K562 (cell line): Measurements from ENCODE around the gene IGSF9. TPM values are rescaled to one million over a fixed set of nuclear protein-coding genes. Genes with fewer than 3 reads are reported as not detected.

ENCODE experiments used
- ATF3 ChIP-seq, 2 experiments: fragments of 450-650 bp in 1 of 2; sonication (generic) in 1 of 2; formaldehyde crosslinking in 1 of 2; IDR thresholded peaks in 1 of 2; conservative IDR thresholded peaks in 1 of 2; 2 replicates each; pipeline versions ENCODE4 v1.6.1 to v1.8.1; 2016 to 2023; ENCODE audit warnings: mild to moderate bottlenecking in 2 of 2, moderate library complexity in 2 of 2, inconsistent platforms in 1 of 2, missing genetic modification reagents in 1 of 2
- BCLAF1 ChIP-seq, 2 experiments: fragments of 450-650 bp in 1 of 2; IDR thresholded peaks; 2 replicates each; pipeline ENCODE4 v1.6.1; 2011 to 2017; ENCODE audit warnings: low read depth in 2 of 2, antibody characterized with exemption in 1 of 2, borderline replicate concordance in 1 of 2, low read length in 1 of 2, mild to moderate bottlenecking in 1 of 2, mixed read lengths in 1 of 2; ENCODE audit not compliant: control insufficient read depth in 1 of 2
- CBX5 ChIP-seq: IDR thresholded peaks from 2 replicates; pipeline ENCODE4 v1.6.1; 2014; ENCODE audit warnings: low read depth, borderline replicate concordance
- CCNT2 ChIP-seq: IDR thresholded peaks from 2 replicates; pipeline ENCODE4 v1.6.1; 2011; ENCODE audit warnings: borderline replicate concordance, low read depth, mild to moderate bottlenecking, moderate library complexity, mixed read lengths, low read length; ENCODE audit not compliant: insufficient read length; ENCODE audit errors: extremely low read depth
- ELF2 ChIP-seq: fragments of 250-450 bp; sonication (Bioruptor Pico); IDR thresholded peaks from 2 replicates; pipeline ENCODE4 v1.5.0; 2021; ENCODE audit warnings: mild to moderate bottlenecking
- FOS ChIP-seq: IDR thresholded peaks from 3 replicates; pipeline ENCODE4 v1.6.1; 2011; ENCODE audit not compliant: insufficient read length; ENCODE audit errors: extremely low read depth
- GATAD2B ChIP-seq: fragments of 450-650 bp; IDR thresholded peaks from 2 replicates; pipeline ENCODE4 v1.6.1; 2017; ENCODE audit warnings: mild to moderate bottlenecking, borderline replicate concordance
- KLF10 ChIP-seq: fragments of 250-450 bp; sonication (Bioruptor Pico); IDR thresholded peaks from 2 replicates; pipeline ENCODE4 v1.6.1; 2021; ENCODE audit warnings: matching md5 sums
- MAX ChIP-seq: sonication (generic); formaldehyde crosslinking; IDR thresholded peaks from 2 replicates; pipeline ENCODE4 v1.9.0; 2022; ENCODE audit warnings: mild to moderate bottlenecking, missing genetic modification reagents
- MAZ ChIP-seq, 2 experiments: fragments of 450-650 bp in 1 of 2; sonication (generic) in 1 of 2; formaldehyde crosslinking; IDR thresholded peaks in 1 of 2; conservative IDR thresholded peaks in 1 of 2; 2 replicates each; pipeline versions ENCODE4 v1.4.0 to v1.5.0; 2020; ENCODE audit warnings: mild to moderate bottlenecking in 1 of 2, missing genetic modification reagents in 1 of 2
- NFE2 ChIP-seq: IDR thresholded peaks from 2 replicates; pipeline ENCODE4 v1.6.1; 2014; ENCODE audit warnings: antibody characterized with exemption, low read depth
- NR2C2 ChIP-seq, 2 experiments: fragments of 200-800 bp in 1 of 2; sonication (Bioruptor generic) in 1 of 2; sonication (generic) in 1 of 2; formaldehyde crosslinking in 1 of 2; IDR thresholded peaks; 2 replicates each; pipeline versions ENCODE4 v1.6.1 to v1.8.0; 2016 to 2022; ENCODE audit warnings: mild to moderate bottlenecking in 1 of 2, missing compliant biosample characterization in 1 of 2, missing genetic modification characterization in 1 of 2, missing genetic modification reagents in 1 of 2
- RUNX1 ChIP-seq: sonication (generic); IDR thresholded peaks from 2 replicates; pipeline ENCODE4 v1.6.1; 2016; ENCODE audit warnings: antibody characterized with exemption, low read depth
- TAF7 ChIP-seq: fragments of 450-650 bp; IDR thresholded peaks from 2 replicates; pipeline ENCODE4 v1.6.1; 2016; ENCODE audit warnings: missing genetic modification characterization, missing compliant biosample characterization
- XRCC4 ChIP-seq: IDR thresholded peaks from one replicate; pipeline ENCODE4 v1.6.1; 2011; ENCODE audit not compliant: insufficient read depth, insufficient read length; ENCODE audit errors: extremely low read depth
- ZNF512 ChIP-seq: IDR thresholded peaks from 2 replicates; pipeline ENCODE4 v1.6.1; 2016; ENCODE audit warnings: missing genetic modification characterization, missing compliant biosample characterization
- ZNF695 ChIP-seq: fragments of 450-650 bp; formaldehyde crosslinking; IDR thresholded peaks from 2 replicates; pipeline ENCODE4 v1.4.0; 2020; ENCODE audit warnings: mild to moderate bottlenecking, moderate library complexity
- ZNF740 ChIP-seq, 3 experiments: fragments of 200-800 bp in 1 of 3; sonication (Bioruptor generic) in 1 of 3; sonication (generic) in 1 of 3; formaldehyde crosslinking in 1 of 3; IDR thresholded peaks; 2 replicates each; pipeline versions ENCODE4 v1.6.1 to v1.8.0; 2016 to 2022; ENCODE audit warnings: mild to moderate bottlenecking in 2 of 3, missing compliant biosample characterization in 2 of 3, missing genetic modification characterization in 2 of 3, missing genetic modification reagents in 1 of 3
- polyA plus RNA-seq, 8 experiments: library from polyadenylated mRNA; depleted of rRNA in 4 of 8; stranded (reverse) in 5 of 8; unstranded in 3 of 8; fragments of >200 nt; fragmentation: Nextera tagmentation in 2 of 8; fragmentation: Illumina TruSeq in 1 of 8; extraction: Ambion mirVana in 2 of 8; extraction: Trizol in 1 of 8; gene quantifications; 2 replicates each; pipeline versions ENCODE4 v1.2.1 to v1.2.3, GENCODE V29; 2011 to 2014; ENCODE audit warnings: inconsistent platforms in 1 of 8, missing spikeins in 1 of 8
- total RNA-seq, 7 experiments: library from RNA; depleted of rRNA in 6 of 7; stranded (reverse); fragments of >200 nt in 6 of 7; fragmentation: Illumina TruSeq in 2 of 7; extraction: Trizol in 2 of 7; gene quantifications; 2 replicates each; pipeline versions ENCODE4 v1.2.1 to v1.2.3, GENCODE V29; 2011 to 2021; ENCODE audit warnings: low replicate concordance in 1 of 7

IGSF9 gene
- total and polyA plus RNA-seq, 9 of the 15 experiments (the other 6 are each of a cell fraction or from before 2014, with no cell fraction given), result 0.03 to 0.29 (median 0.07) TPM; not detected in 1

- TF ChIP-seq ZNF512, result no peak
- no peak for TF ChIP-seq KLF10 (CRISPR knock-in tag)
- no peak for TF ChIP-seq MAX (CRISPR knock-in tag)
- peak; percentile 98 for TF ChIP-seq CCNT2
- TF ChIP-seq FOS, result peak; percentile 35
- no peak for TF ChIP-seq RUNX1
- no peak for TF ChIP-seq NR2C2 (CRISPR knock-in tag; IDR thresholded peaks at IDR 0.05)
- TF ChIP-seq NR2C2 (tag; IDR thresholded peaks at IDR 0.05), result peak; percentile 61
- peak; percentile 98 for TF ChIP-seq ATF3 (IDR thresholded peaks at IDR 0.05)
- peak; percentile 85; the same call in 1 of the 2 replicates for TF ChIP-seq ATF3 (CRISPR knock-in tag; conservative IDR thresholded peaks at IDR 0.05)
- TF ChIP-seq XRCC4, result no peak
- TF ChIP-seq CBX5, result no peak
- no peak for TF ChIP-seq TAF7 (tag)
- TF ChIP-seq ZNF695, result no peak
- TF ChIP-seq NFE2, result peak; percentile 73
- peak; percentile 65; the same call in 1 of the 2 replicates for TF ChIP-seq ZNF740 (CRISPR knock-in tag; IDR thresholded peaks at IDR 0.05)
- no peak; a peak in 1 of 4 replicates for TF ChIP-seq ZNF740 (tag; IDR thresholded peaks at IDR 0.05)
- TF ChIP-seq BCLAF1 (IDR thresholded peaks at IDR 0.05; ENCODE audit: borderline replicate concordance in 1 of 2, control insufficient read depth in 1 of 2, low read depth in 2 of 2, low read length in 1 of 2), result 0 out of 4 replicates have a peak, but pooled peaks of 1 of the 2 experiments have one; percentile 21
- no peak for TF ChIP-seq ELF2 (CRISPR knock-in tag)
- peak; percentile 81 to 88 for TF ChIP-seq MAZ (CRISPR knock-in tag; conservative IDR thresholded peaks at IDR 0.05 in 1 of 2, IDR thresholded peaks at IDR 0.05 in 1 of 2)
- TF ChIP-seq GATAD2B, result peak; percentile 57; the same call in 1 of the 2 replicates
Observed at GRCh38 chr1:159924025-159924790, 21.2 kb downstream of the IGSF9 start (continued).
